Activated CD8-positive, alpha-beta T cell treated with anti-CD3 and anti-CD28 coated beads for 36 hours (primary cell): ENCODE results near the gene SAMM50. TPM values are rescaled to one million over a fixed set of nuclear protein-coding genes. Genes with fewer than 3 reads are reported as not detected.

ENCODE experiments used
- ATAC-seq: fragments of 200-7000 bp; cut with Tn5 transposase; one replicate; pipeline ENCODE4 v1.10.0; 2021; ENCODE audit warnings: mild to moderate bottlenecking, moderate library complexity
- CTCF ChIA-PET: fragments of 350-600 bp; sonication (Branson Sonifier 250); formaldehyde crosslinking; loops from one replicate; lab custom pipeline; 2021; ENCODE audit warnings: antibody characterized with exemption; lab: Charles Lee
- POLR2A ChIA-PET: fragments of 350-600 bp; sonication (Branson Sonifier 250); formaldehyde crosslinking; loops from one replicate; lab custom pipeline; 2021; ENCODE audit warnings: antibody characterized with exemption; lab: Charles Lee
- DNase-seq: peaks from one replicate; pipeline ENCODE4 v3.0.0-alpha.2; 2020
- H3K27ac Mint-ChIP-seq: one replicate; pipeline ENCODE4 v1.8.0; 2021; ENCODE audit warnings: mild to moderate bottlenecking, mixed read lengths
- H3K27me3 Mint-ChIP-seq: one replicate; pipeline ENCODE4 v1.8.0; 2021; ENCODE audit warnings: mixed read lengths
- H3K36me3 Mint-ChIP-seq: one replicate; pipeline ENCODE4 v1.8.0; 2021; ENCODE audit warnings: low read depth, mixed read lengths
- H3K4me1 Mint-ChIP-seq: one replicate; pipeline ENCODE4 v1.8.0; 2021; ENCODE audit warnings: low read depth, mixed read lengths
- H3K4me3 Mint-ChIP-seq: one replicate; pipeline ENCODE4 v1.8.0; 2021; ENCODE audit warnings: mild to moderate bottlenecking, moderate library complexity, mixed read lengths
- H3K9me3 Mint-ChIP-seq: one replicate; pipeline ENCODE4 v1.8.0; 2021; ENCODE audit warnings: mixed read lengths
- intact Hi-C: fragments of 100-400 bp; cut with micrococcal nuclease; formaldehyde crosslinking; loops from one replicate; pipeline ENCODE4 v1.10.0; 2022
- total RNA-seq, 2 experiments: library from RNA; stranded (reverse); gene quantifications; one replicate each; pipeline ENCODE4 v1.2.3, GENCODE V29; 2021
- TF ChIP-seq, protein P1 (sequence below): fragments of 200-600 bp; IDR thresholded peaks from one replicate; pipeline ENCODE4 v1.8.0; 2022; ENCODE audit warnings: antibody characterized with exemption, mild to moderate bottlenecking

SAMM50 gene
- total RNA-seq, 2 experiments from 2014 or later, result 41.7 to 42.2 TPM

GRCh38 chr22:43983808-43984207 lies 28.6 kb downstream of the SAMM50 start:
- intact Hi-C loops, result no loop called here
- TF ChIP-seq, protein P1, sequence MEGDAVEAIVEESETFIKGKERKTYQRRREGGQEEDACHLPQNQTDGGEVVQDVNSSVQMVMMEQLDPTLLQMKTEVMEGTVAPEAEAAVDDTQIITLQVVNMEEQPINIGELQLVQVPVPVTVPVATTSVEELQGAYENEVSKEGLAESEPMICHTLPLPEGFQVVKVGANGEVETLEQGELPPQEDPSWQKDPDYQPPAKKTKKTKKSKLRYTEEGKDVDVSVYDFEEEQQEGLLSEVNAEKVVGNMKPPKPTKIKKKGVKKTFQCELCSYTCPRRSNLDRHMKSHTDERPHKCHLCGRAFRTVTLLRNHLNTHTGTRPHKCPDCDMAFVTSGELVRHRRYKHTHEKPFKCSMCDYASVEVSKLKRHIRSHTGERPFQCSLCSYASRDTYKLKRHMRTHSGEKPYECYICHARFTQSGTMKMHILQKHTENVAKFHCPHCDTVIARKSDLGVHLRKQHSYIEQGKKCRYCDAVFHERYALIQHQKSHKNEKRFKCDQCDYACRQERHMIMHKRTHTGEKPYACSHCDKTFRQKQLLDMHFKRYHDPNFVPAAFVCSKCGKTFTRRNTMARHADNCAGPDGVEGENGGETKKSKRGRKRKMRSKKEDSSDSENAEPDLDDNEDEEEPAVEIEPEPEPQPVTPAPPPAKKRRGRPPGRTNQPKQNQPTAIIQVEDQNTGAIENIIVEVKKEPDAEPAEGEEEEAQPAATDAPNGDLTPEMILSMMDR, result no peak
- Mint-ChIP-seq H3K4me1 (no peaks in the 10 kb centered on the region), H3K4me3 (no peak overlapping the region), H3K9me3 (no peaks in the 10 kb centered on the region), H3K36me3 (peaks cover 23% of the 10 kb centered on the region), H3K27ac (no peak overlapping the region), H3K27me3 (no peaks in the 10 kb centered on the region)
- no peak for DNase-seq
- CTCF ChIA-PET, result interaction anchor here (1.0 kb wide), 1 partner anchor 38 kb away, joined by 3 read pairs; no protein-coding TSS in a partner anchor
- no peak for ATAC-seq
- POLR2A ChIA-PET, result no interaction called here

DNA sequence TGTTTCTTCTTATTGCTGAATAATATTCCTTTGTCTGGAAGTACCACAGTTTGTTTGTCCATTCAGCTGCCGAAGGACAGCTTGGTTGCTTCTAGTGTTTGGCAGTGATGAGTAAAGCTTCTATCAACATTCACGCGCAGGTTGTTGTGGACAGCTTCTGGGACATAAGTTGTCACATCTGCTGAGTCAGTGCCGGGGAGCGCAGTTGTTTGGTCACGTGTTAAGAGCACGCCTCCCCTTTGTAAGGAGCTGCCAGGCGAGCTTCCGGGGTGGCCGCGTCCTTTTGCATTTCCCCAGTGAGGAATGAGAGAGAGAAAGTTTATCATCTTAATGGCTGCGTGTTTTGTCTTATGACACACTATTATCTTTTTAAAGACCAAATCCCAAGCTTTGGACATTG lies 30.3 kb downstream of the SAMM50 start:
- TF ChIP-seq, protein P1, result no peak
- H3K27me3 Mint-ChIP-seq, result no peaks in the 10 kb centered on the region
- CTCF ChIA-PET, result no interaction called here
- POLR2A ChIA-PET, result interaction anchor here (1.5 kb wide), 1 partner anchor 11 kb away, joined by 4 read pairs; no protein-coding TSS in a partner anchor
- no peak overlapping the region for H3K4me3 Mint-ChIP-seq
- no peak for DNase-seq
- intact Hi-C loops, result no loop called here
- H3K9me3 Mint-ChIP-seq, result no peaks in the 10 kb centered on the region
- H3K27ac Mint-ChIP-seq, result no peak overlapping the region
- H3K4me1 Mint-ChIP-seq, result no peaks in the 10 kb centered on the region
- no peak for ATAC-seq
- H3K36me3 Mint-ChIP-seq, result peaks cover 13% of the 10 kb centered on the region

DNA sequence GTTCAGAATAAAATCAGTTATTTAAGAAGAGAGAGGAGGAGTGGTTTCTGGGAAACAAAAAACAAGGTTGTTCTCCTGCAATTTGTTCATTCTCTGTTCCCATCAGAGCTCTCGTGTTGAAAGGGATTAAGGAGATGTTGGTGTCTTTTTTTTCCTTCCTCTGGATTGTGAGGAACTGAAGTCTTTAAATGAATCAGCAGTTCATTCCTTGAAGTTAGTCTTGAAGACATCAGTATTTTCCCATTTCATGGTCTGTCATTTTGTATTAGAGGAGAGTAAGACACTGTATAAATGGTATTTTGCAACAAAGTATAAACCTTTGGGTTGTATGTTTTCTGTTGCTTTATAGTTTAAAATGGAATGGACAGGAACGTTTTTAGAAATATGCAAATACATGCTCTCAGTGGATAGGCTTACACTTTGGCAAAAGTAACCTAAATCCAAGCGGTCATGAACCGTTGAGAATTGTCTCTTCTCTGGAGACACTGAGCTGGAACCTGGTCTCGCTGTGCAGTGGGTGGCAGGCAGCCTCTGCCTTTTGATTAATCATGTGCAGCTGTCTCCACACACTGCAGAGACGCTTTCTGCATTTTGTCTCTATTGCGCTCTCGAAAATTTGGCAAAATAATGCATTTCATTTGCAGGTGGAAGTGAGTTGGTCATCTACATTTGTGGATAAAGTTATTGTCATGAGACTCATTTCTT lies 33.0 kb downstream of the SAMM50 start:
- Mint-ChIP-seq H3K36me3 (peaks cover 25% of the 10 kb centered on the region), H3K27ac (peak overlapping the region; percentile 38), H3K27me3 (no peaks in the 10 kb centered on the region), H3K9me3 (no peaks in the 10 kb centered on the region), H3K4me1 (peaks cover 5% of the 10 kb centered on the region), H3K4me3 (no peak overlapping the region)
- intact Hi-C loops, result no loop called here
- POLR2A ChIA-PET, result interaction anchor here (1.2 kb wide), 2 partner anchors 11 to 33 kb away, joined by 3 read pairs; partner anchors contain the start of gene SAMM50
- ATAC-seq (no peak), DNase-seq (no peak)
- CTCF ChIA-PET, result interaction anchor here (1.5 kb wide), 1 partner anchor 98 kb away, joined by 3 read pairs; no protein-coding TSS in a partner anchor
- TF ChIP-seq, protein P1, result no peak

DNA sequence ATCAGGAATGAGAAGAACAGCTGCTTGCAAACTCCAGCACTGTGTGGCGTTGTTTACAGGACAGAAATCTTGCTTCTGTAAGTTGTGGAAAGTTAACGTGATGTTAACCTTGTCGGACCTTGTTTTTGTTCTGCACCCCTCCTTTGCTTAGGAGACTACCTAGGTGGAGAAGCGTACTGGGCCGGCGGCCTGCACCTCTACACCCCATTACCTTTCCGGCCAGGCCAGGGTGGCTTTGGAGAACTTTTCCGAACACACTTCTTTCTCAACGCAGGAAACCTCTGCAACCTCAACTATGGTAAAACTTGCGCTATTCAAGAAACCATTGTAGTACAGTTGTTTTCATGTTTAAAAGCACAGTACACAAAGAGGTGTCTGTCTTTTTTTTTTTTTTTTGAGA lies 33.7 kb downstream of the SAMM50 start:
- no peaks in the 10 kb centered on the region for H3K27me3 Mint-ChIP-seq
- peaks cover 30% of the 10 kb centered on the region for H3K36me3 Mint-ChIP-seq
- POLR2A ChIA-PET, result no interaction called here
- H3K27ac Mint-ChIP-seq, result no peak overlapping the region
- ATAC-seq (no peak), DNase-seq (no peak)
- CTCF ChIA-PET, result interaction anchor here (1.5 kb wide), 1 partner anchor 97 kb away, joined by 3 read pairs; no protein-coding TSS in a partner anchor
- H3K9me3 Mint-ChIP-seq, result no peaks in the 10 kb centered on the region
- TF ChIP-seq, protein P1, result no peak
- H3K4me1 Mint-ChIP-seq, result peaks cover 7% of the 10 kb centered on the region
- H3K4me3 Mint-ChIP-seq, result no peak overlapping the region
- intact Hi-C loops, result no loop called here

- Mint-ChIP-seq H3K4me3 (no peak overlapping the region), H3K27me3 (no peaks in the 10 kb centered on the region), H3K9me3 (no peaks in the 10 kb centered on the region), H3K27ac (no peak overlapping the region), H3K4me1 (peaks cover 9% of the 10 kb centered on the region), H3K36me3 (peaks cover 34% of the 10 kb centered on the region)
- TF ChIP-seq, protein P1, result no peak
- DNase-seq (no peak), ATAC-seq (no peak)
- ChIA-PET CTCF (interaction anchor here (1.0 to 1.3 kb wide), 2 partner anchors 107 to 636 kb away, joined by 3 to 4 read pairs; no protein-coding TSS in a partner anchor), POLR2A (interaction anchor here (1.3 kb wide), 1 partner anchor 201 kb away, joined by 3 read pairs; no protein-coding TSS in a partner anchor)
- intact Hi-C loops, result loop anchor here (5.0 to 10.0 kb wide), 2 partner anchors 97 to 635 kb away; no protein-coding TSS in a partner anchor
Measured at GRCh38 chr22:43990044-43990443, 34.8 kb downstream of the SAMM50 start.
